Large intestine (tissue), 3 donors: ENCODE measurements around the gene MGAT4A. TPM values are rescaled to one million over a fixed set of nuclear protein-coding genes. Genes with fewer than 3 reads are reported as not detected.

Experiments
- DNase-seq, 2 donors: peaks; one replicate each; pipeline versions ENCODE4 v3.0.0 to v3.0.0-alpha.2; 2013
- H3K27ac ChIP-seq: one replicate; pipeline ENCODE4 v1.5.1; 2013; ENCODE audit warnings: low read length
- H3K27me3 ChIP-seq: 2 replicates; pipeline ENCODE4 v1.6.1; 2013; ENCODE audit warnings: low read length; ENCODE audit not compliant: control insufficient read depth, insufficient read depth
- H3K36me3 ChIP-seq: 2 replicates; pipeline ENCODE4 v1.6.1; 2013; ENCODE audit warnings: low read length; ENCODE audit not compliant: control insufficient read depth, insufficient read depth
- H3K4me1 ChIP-seq: one replicate; pipeline ENCODE4 v1.6.1; 2013; ENCODE audit warnings: low read length; ENCODE audit not compliant: control insufficient read depth, insufficient read depth
- H3K4me3 ChIP-seq: one replicate; pipeline ENCODE4 v1.5.1; 2013; ENCODE audit warnings: low read length
- H3K9me3 ChIP-seq: one replicate; pipeline ENCODE4 v1.6.1; 2013; ENCODE audit warnings: mild to moderate bottlenecking, low read depth, low read length, moderate library complexity; ENCODE audit not compliant: control insufficient read depth
- WGBS: methylation state at CpG from one replicate; pipeline ENCODE4 v1.1.5; 2013; ENCODE audit warnings: low lambda C conversion rate; ENCODE audit not compliant: insufficient coverage; 5-methylcytosine and 5-hydroxymethylcytosine counted together
- polyA plus RNA-seq: library from polyadenylated mRNA; unstranded; fragments of 120-200 nt; gene quantifications from one replicate; pipeline ENCODE4 v1.2.1, GENCODE V29; 2013

MGAT4A gene
- polyA plus RNA-seq, 1 donor, result 37.5 TPM

DNA sequence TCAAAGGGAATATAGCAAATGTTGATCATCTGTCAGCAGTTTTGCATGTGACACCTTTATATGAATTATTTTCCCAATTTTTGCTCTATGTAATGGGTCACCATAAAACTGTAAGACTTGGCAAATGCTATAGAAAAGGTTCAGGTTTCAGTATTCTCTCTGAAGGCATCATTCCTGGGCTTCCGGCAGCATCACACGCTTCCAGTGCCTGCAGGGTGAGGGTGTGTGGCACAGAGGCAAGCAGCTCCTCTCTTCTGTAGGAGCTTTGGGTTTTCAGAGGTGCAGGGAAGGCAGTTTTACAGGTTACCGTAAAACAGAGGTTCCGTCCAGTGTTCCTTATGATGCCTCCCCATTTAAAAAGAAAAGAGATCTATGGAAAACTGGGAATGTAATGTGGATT, 141.4 kb downstream of the MGAT4A start:
- no peaks in the 10 kb centered on the region for H3K9me3 ChIP-seq
- H3K27me3 ChIP-seq, result no peaks in the 10 kb centered on the region
- no CpG with 5 or more reads among the region's 4 CpGs for whole genome bisulfite sequencing
- no peak for DNase-seq
- peaks cover 9% of the 10 kb centered on the region for H3K36me3 ChIP-seq
- H3K4me1 ChIP-seq, result peaks cover 1% of the 10 kb centered on the region
- H3K27ac ChIP-seq, result no peak overlapping the region
- H3K4me3 ChIP-seq, result no peak overlapping the region

DNA sequence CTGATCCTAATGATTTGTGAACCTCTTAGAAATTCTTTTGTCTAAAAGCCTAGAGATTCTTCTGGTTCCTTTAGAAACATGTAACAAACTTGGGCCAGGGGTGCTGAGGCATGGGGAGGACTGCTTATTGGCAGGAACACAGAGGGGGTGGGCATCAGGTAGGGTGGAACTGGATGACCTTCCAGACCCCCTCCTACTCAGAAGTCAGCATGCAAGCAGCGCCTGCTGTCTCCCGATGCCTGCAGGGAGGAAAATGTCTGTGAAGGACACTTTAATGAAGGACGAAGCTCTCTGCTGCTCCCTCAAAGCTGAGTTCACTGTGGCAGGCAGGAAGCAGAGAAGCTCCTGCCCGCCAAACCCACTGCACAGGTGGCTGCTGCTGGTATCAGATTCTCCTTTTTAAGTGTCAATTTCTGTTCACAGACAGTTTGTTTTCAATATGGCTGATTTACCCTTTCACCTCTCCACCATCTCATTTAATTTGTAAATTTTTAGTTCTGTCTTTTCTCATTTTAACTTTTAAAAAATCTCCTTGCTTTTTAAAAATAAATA, 142.0 kb downstream of the MGAT4A start:
- H3K9me3 ChIP-seq, result no peaks in the 10 kb centered on the region
- H3K36me3 ChIP-seq, result peaks cover 9% of the 10 kb centered on the region
- H3K27ac ChIP-seq, result no peak overlapping the region
- no peak overlapping the region for H3K4me3 ChIP-seq
- H3K4me1 ChIP-seq, result peaks cover 5% of the 10 kb centered on the region
- no CpG with 5 or more reads among the region's 4 CpGs for WGBS
- H3K27me3 ChIP-seq, result no peaks in the 10 kb centered on the region
- DNase-seq, result no peak

DNA sequence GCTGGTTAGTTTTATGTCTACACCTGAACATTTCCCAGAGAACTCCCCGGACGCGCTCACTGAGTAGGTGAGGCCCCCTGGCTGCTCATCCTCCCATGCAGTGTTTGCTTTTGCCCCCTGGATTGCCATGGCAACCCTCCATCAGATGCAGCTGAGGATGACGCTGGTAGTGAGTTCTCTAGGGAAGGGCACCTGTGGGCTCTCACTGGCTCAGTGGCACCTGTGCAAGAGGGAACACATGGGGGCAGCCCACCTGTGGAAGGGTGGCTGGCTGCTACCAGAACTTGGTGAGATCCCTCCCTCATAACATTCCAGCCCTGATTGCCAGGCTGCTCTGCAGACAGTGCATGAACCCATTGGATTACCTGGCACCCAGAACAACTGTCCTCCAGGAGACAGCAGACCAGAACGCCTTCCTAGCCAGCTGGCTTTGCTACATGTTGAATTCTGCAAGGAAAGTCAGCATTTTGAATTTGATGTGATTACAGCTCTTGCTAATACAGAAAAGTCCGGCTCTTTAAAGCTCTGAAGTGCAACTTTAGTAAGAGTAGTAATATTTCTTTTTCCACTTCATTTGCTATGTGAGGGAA, 144.3 kb downstream of the MGAT4A start:
- no peaks in the 10 kb centered on the region for H3K27me3 ChIP-seq
- H3K27ac ChIP-seq, result no peak overlapping the region
- H3K4me1 ChIP-seq, result peaks cover 9% of the 10 kb centered on the region
- H3K9me3 ChIP-seq, result no peaks in the 10 kb centered on the region
- peaks cover 12% of the 10 kb centered on the region for H3K36me3 ChIP-seq
- DNase-seq, result no peak
- H3K4me3 ChIP-seq, result no peak overlapping the region
- no CpG with 5 or more reads among the region's 6 CpGs for WGBS

DNA sequence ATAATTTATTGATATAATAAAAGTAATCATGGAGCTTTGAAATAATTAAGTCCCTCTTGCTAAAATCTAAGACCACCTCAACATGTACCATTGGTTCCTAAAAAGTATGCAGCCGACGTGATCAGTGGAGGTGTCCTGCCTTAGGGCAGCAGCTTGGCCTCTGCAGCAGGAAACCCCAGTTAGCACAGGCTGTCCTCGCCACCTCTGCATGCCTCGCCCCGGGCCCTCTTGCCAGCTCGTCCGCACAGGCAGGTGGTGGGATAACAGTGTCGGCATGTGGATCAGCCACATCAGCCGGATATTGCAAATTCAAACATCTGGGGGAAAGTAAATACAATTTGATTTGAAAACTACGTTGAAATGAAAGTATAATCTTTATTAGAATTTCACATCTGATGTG, 145.5 kb downstream of the MGAT4A start:
- peaks cover 11% of the 10 kb centered on the region for H3K36me3 ChIP-seq
- WGBS, result no CpG with 5 or more reads among the region's 10 CpGs
- H3K27ac ChIP-seq, result no peak overlapping the region
- peaks cover 9% of the 10 kb centered on the region for H3K4me1 ChIP-seq
- no peaks in the 10 kb centered on the region for H3K27me3 ChIP-seq
- H3K4me3 ChIP-seq, result no peak overlapping the region
- DNase-seq, result no peak
- H3K9me3 ChIP-seq, result no peaks in the 10 kb centered on the region

DNA sequence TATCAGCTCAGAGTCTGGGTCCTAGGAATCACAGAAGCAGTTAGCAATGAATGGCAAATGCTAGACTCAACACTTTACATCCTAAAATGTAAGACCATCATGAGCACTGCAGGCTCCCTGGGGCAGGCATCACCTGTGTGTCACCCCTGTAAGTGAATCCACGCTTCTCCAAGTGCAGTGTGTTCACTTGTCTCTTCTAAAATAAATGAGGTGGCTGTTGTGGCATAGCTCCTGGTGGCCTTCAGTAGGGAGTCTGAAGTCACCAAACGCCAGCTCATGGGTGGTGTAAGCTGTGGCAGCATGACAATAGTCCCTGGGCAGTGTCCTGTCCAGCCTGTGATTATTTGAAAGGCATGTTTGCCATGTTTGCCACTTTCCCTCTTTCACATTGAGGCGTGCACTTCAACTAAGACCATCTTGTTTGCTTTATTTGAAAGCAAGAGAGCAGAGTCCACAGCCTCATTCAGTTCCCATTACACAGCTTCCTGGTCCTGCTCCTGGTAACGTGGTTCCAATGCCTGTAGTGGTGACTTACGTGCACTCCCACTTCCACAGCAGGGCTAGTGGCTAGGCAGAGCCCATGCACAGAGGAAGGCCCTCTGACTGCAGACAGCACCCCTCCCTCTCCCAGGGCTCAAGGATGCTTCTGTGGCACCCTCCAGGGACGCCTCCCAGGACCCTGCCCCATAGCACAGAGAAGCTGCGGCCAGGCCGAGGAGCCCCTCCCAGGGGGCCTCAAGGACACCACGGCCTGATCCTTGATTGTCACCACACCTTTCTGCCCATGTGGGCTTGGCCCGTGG, 146.9 kb downstream of the MGAT4A start:
- peak overlapping the region; percentile 47 for H3K27ac ChIP-seq

DNA sequence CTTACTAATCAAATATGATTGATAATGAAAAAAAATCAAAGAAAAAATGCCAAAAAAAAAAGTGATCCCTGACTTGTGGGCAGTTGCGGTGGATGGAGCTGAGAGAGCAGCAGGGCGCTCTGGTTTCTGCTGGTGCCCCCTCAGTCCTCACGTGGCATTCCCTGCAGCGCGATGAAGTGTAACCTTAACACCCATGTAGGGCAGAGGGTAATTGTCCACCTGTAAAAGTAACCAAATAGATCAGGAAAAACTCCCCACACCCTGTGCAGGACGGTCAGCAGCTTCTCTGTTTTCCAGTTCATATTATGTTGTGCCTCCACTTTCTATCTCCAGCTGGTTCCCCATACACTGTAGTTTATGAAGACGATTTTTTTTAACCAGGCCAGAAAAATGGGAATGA, 147.7 kb downstream of the MGAT4A start:
- WGBS, result 100% methylated on average over 1 of the region's 7 CpGs

More for the DNA sequence above, 146.9 kb downstream of the MGAT4A start:
- Histone ChIP-seq H3K4me3 (no peak overlapping the region), H3K4me1 (peaks cover 9% of the 10 kb centered on the region), H3K36me3 (peaks cover 15% of the 10 kb centered on the region), H3K9me3 (no peaks in the 10 kb centered on the region), H3K27me3 (no peaks in the 10 kb centered on the region)
- peak; percentile 57 to 84 for DNase-seq
- WGBS, result 60% methylated on average over 2 of the region's 10 CpGs

DNA sequence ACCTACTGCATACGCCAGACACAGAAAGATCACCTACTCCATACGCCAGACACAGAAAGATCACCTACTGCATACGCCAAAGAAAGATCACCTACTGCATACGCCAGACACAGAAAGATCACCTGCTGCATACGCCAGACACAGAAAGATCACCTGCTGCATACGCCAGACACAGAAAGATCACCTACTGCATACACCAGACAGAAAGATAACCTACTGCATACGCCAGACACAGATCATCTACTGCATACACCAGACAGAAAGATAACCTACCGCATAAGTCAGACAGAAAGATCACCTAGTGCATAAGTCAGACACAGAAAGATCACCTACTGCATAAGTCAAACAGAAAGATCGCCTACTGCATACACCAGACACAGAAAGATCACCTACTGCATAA, 148.4 kb downstream of the MGAT4A start:
- H3K36me3 ChIP-seq, result peaks cover 22% of the 10 kb centered on the region
- no CpG with 5 or more reads among the region's 9 CpGs for WGBS

More for the DNA sequence above, 147.7 kb downstream of the MGAT4A start:
- H3K4me3 ChIP-seq, result no peak overlapping the region
- H3K4me1 ChIP-seq, result peaks cover 9% of the 10 kb centered on the region
- no peak overlapping the region for H3K27ac ChIP-seq
- no peak for DNase-seq
- H3K9me3 ChIP-seq, result no peaks in the 10 kb centered on the region
- peaks cover 16% of the 10 kb centered on the region for H3K36me3 ChIP-seq
- no peaks in the 10 kb centered on the region for H3K27me3 ChIP-seq

DNA sequence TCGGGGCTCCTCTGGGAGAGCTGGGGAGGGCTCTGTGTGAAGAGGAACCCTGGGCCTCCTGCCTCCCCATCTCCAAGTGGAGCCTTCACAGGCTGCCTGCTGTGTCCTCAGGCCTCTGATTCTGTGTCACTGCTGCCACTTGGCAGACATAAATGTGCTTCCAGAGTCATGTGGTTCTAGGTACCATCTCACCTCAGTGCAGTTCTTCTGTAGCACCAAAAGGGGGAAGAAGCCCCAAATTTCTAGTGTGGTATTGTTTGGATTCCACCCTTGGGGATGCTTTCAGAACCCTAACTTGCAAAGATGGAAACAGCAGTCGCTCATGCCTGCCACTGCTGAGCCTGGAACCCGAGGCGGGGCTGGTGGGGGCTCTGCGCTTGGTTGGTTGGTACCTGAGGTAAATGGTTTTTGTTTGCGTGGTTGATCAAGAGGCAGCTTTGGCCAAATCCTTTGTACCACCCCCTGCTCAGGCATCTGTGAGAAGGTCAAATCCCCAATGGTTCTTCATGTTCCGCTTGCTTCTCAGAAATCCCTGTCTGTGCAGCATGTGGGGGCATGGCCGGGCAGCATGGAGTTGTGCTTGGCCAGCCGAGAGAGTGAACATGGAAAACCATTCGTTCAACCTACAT, 150.2 kb downstream of the MGAT4A start:
- H3K4me1 ChIP-seq, result peaks cover 9% of the 10 kb centered on the region
- no peak overlapping the region for H3K27ac ChIP-seq
- peaks cover 30% of the 10 kb centered on the region for H3K36me3 ChIP-seq
- no peaks in the 10 kb centered on the region for H3K9me3 ChIP-seq
- 94% methylated on average over 5 of the region's 10 CpGs for WGBS
- H3K27me3 ChIP-seq, result no peaks in the 10 kb centered on the region
- DNase-seq, result no peak
- H3K4me3 ChIP-seq, result no peak overlapping the region

More for the DNA sequence above, 148.4 kb downstream of the MGAT4A start:
- Histone ChIP-seq H3K9me3 (no peaks in the 10 kb centered on the region), H3K4me3 (no peak overlapping the region), H3K4me1 (peaks cover 9% of the 10 kb centered on the region), H3K27ac (no peak overlapping the region), H3K27me3 (no peaks in the 10 kb centered on the region)
- no peak for DNase-seq

DNA sequence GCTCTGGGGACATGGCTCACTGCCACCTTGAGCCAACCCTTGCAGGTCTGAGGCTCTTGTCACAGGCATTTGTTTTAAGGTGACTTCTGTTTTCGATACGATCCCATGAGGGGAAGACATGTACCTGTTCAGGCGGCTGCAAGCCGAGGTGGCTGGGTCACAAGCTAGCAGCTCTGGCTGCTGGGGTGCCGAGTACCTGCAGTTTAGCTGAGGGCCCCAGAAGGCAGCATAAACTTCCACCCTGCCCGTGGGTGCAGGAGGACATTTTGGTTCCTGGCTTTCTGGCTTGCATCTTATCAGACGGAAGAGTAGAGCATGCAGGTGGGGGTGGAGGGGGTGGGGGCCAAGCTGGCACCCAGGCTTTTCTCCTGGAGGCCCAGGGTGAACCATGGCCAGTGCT, 151.0 kb downstream of the MGAT4A start:
- H3K27me3 ChIP-seq, result no peaks in the 10 kb centered on the region
- DNase-seq, result no peak
- H3K9me3 ChIP-seq, result no peaks in the 10 kb centered on the region
- no CpG with 5 or more reads among the region's 7 CpGs for WGBS
- H3K4me3 ChIP-seq, result no peak overlapping the region
- H3K27ac ChIP-seq, result no peak overlapping the region
- peaks cover 31% of the 10 kb centered on the region for H3K36me3 ChIP-seq
- peaks cover 9% of the 10 kb centered on the region for H3K4me1 ChIP-seq

DNA sequence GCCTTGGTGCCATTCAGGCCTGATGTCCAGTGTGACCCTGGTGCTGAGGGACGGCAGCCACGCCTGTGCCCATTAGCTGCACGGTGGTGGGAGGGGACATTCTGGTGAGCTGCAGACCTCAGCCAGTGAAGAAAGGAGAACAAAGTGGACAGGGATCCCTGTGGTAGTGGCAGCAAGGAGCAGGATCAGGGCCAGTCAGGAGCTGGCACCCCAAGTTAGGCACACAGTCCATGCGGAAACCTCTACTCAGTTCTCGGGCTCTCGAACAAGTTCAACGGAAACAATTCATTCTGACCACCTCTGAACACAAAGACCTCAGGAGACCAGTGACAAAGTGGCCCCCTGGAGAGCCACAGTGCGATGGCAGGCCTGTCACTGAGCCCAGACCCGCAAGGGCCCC, 152.7 kb downstream of the MGAT4A start:
- no CpG with 5 or more reads among the region's 9 CpGs for WGBS

More for the DNA sequence above, 152.7 kb downstream of the MGAT4A start:
- DNase-seq, result no peak
- H3K27ac ChIP-seq, result no peak overlapping the region
- peaks cover 37% of the 10 kb centered on the region for H3K36me3 ChIP-seq
- no peaks in the 10 kb centered on the region for H3K4me1 ChIP-seq
- no peak overlapping the region for H3K4me3 ChIP-seq
- no peaks in the 10 kb centered on the region for H3K9me3 ChIP-seq
- H3K27me3 ChIP-seq, result no peaks in the 10 kb centered on the region
